K562 (cell line): ENCODE data around the gene INPP5K. TPM values are rescaled to one million over a fixed set of nuclear protein-coding genes. Genes with fewer than 3 reads are reported as not detected.

ENCODE experiments used
- ATAC-seq: fragments of 200-7000 bp; cut with Tn5 transposase; 3 replicates; pipeline ENCODE4 v1.9.1; 2020; ENCODE audit warnings: moderate library complexity
- BruUV-seq: library from RNA; stranded (reverse); fragments of 400-500 nt; replicated peaks from 2 replicates; lab custom pipeline; 2021; lab: Mats Ljungman, UMichigan
- CTCF ChIA-PET: fragments of 300-600 bp; formaldehyde crosslinking; extraction: SDS; loops from one replicate; lab custom pipeline; 2021; ENCODE audit warnings: low intra/inter-chr PET ratio; lab: Yijun Ruan, JAX
- POLR2A ChIA-PET: fragments of 300-600, 350-650 bp; sonication (Branson Sonifier 250); formaldehyde crosslinking; extraction: SDS; loops from one replicate; lab custom pipeline; 2021; ENCODE audit warnings: antibody characterized with exemption, inconsistent platforms; lab: Yijun Ruan, JAX
- DNase-seq, 4 experiments: peaks; one replicate each; pipeline versions ENCODE4 v3.0.0 to v3.0.0-alpha.2; 2011 to 2018; ENCODE audit warnings: low spot score in 3 of 4, mixed read lengths in 3 of 4; ENCODE audit errors: extremely low read depth in 1 of 4
- FAIRE-seq: peaks from 2 replicates; lab custom pipeline; 2011; peaks lifted over from hg19 to GRCh38; lab: Jason Lieb, UNC
- H2AFZ ChIP-seq: 2 replicates; pipeline ENCODE4 v1.6.0; 2011; ENCODE audit warnings: low read depth, low read length, control low read depth, inconsistent platforms
- H3K27ac ChIP-seq: fragments of 200-600 bp; 3 replicates; pipeline ENCODE4 v1.8.0; 2011; ENCODE audit warnings: low read depth, mild to moderate bottlenecking, control low read depth, inconsistent platforms, low read length, moderate library complexity, mixed read lengths; ENCODE audit errors: extremely low read depth
- H3K27me3 ChIP-seq, 2 experiments: fragments of 300-600 bp in 1 of 2; 2 replicates in 1 of 2; 3 replicates in 1 of 2; pipeline versions ENCODE4 v1.6.0 to v1.8.0; 2011; ENCODE audit warnings: inconsistent platforms in 2 of 2, low read length in 2 of 2, mild to moderate bottlenecking in 1 of 2, mixed read lengths in 1 of 2, moderate library complexity in 1 of 2; ENCODE audit not compliant: control insufficient read depth in 2 of 2, insufficient read depth in 2 of 2
- H3K36me3 ChIP-seq: fragments of 300-600 bp; 3 replicates; pipeline ENCODE4 v1.8.0; 2011; ENCODE audit warnings: mild to moderate bottlenecking, low read length, inconsistent platforms; ENCODE audit not compliant: control insufficient read depth, insufficient read depth
- H3K4me1 ChIP-seq, 2 experiments: fragments of 200-600 bp in 1 of 2; replicated peaks in 1 of 2; 2 replicates in 1 of 2; 3 replicates in 1 of 2; pipeline versions ENCODE4 v1.5.1 to v1.8.0; 2011; ENCODE audit warnings: inconsistent platforms in 2 of 2, low read length in 2 of 2, mild to moderate bottlenecking in 1 of 2, mixed read lengths in 1 of 2, moderate library complexity in 1 of 2; ENCODE audit not compliant: control insufficient read depth in 2 of 2, insufficient read depth in 2 of 2
- H3K4me2 ChIP-seq: 2 replicates; pipeline ENCODE4 v1.6.1; 2011; ENCODE audit warnings: low read length, control low read depth, inconsistent platforms, mixed read lengths; ENCODE audit not compliant: insufficient read depth
- H3K4me3 ChIP-seq: fragments of 200-600 bp; sonication (generic), shearing (Covaris generic); 2 replicates; pipeline ENCODE4 v1.5.1; 2016; ENCODE audit warnings: control low read depth, inconsistent platforms
- H3K79me2 ChIP-seq: fragments of 200-600 bp; 3 replicates; pipeline ENCODE4 v1.8.0; 2011; ENCODE audit warnings: low read length, inconsistent platforms; ENCODE audit not compliant: control insufficient read depth, insufficient read depth
- H3K9ac ChIP-seq, 2 experiments: 2 replicates each; pipeline versions ENCODE4 v1.6.0 to v1.6.1; 2011; ENCODE audit warnings: low read depth in 2 of 2, low read length in 2 of 2, control low read depth in 1 of 2, inconsistent platforms in 1 of 2, mild to moderate bottlenecking in 1 of 2, mixed read lengths in 1 of 2; ENCODE audit not compliant: insufficient read depth in 1 of 2
- H3K9me1 ChIP-seq: one replicate; pipeline ENCODE4 v1.6.0; 2011; ENCODE audit warnings: inconsistent platforms, mild to moderate bottlenecking, low read length, moderate library complexity; ENCODE audit not compliant: control insufficient read depth, insufficient read depth
- H3K9me3 ChIP-seq: replicated peaks from 2 replicates; pipeline ENCODE4 v1.5.1; 2011; ENCODE audit warnings: low read depth, low read length, inconsistent platforms; ENCODE audit not compliant: control insufficient read depth, insufficient read depth
- H4K20me1 ChIP-seq: replicated peaks from 2 replicates; pipeline ENCODE4 v1.6.1; 2011; ENCODE audit warnings: low read length, inconsistent platforms, mixed read lengths; ENCODE audit not compliant: control insufficient read depth, insufficient read depth
- NCOR1 ChIP-seq: fragments of 450-650 bp; IDR thresholded peaks from 2 replicates; pipeline ENCODE4 v1.6.1; 2016; ENCODE audit warnings: mild to moderate bottlenecking, moderate library complexity
- PHF20 ChIP-seq: fragments of 450-650 bp; IDR thresholded peaks from 2 replicates; pipeline ENCODE4 v1.6.1; 2018; ENCODE audit not compliant: partially characterized antibody
- TSHZ1 ChIP-seq: fragments of 250-450 bp; sonication (Bioruptor Pico); IDR thresholded peaks from 2 replicates; pipeline ENCODE4 v1.4.0; 2020; ENCODE audit warnings: mild to moderate bottlenecking, moderate library complexity
- WGBS: fragments of 100-300 bp; shearing (Covaris generic); methylation state at CpG from one replicate; pipeline ENCODE4 v1.1.6; 2016; ENCODE audit warnings: low coverage, mixed read lengths; ENCODE audit not compliant: insufficient coverage; ENCODE audit errors: missing lambda C conversion rate; 5-methylcytosine and 5-hydroxymethylcytosine counted together
- in situ Hi-C: fragments of 300-500 bp; cut with MboI; formaldehyde crosslinking; loops from 4 replicates; pipeline ENCODE4 v1.15.0; 2018; ENCODE audit warnings: inconsistent platforms, mixed read lengths
- intact Hi-C: fragments of 100-400 bp; cut with micrococcal nuclease; formaldehyde crosslinking; loops from 2 replicates; pipeline ENCODE4 v1.14.2; 2022
- polyA plus RNA-seq, 8 experiments: library from polyadenylated mRNA; depleted of rRNA in 4 of 8; stranded (reverse) in 5 of 8; unstranded in 3 of 8; fragments of >200 nt; fragmentation: Nextera tagmentation in 2 of 8; fragmentation: Illumina TruSeq in 1 of 8; extraction: Ambion mirVana in 2 of 8; extraction: Trizol in 1 of 8; gene quantifications; 2 replicates each; pipeline versions ENCODE4 v1.2.1 to v1.2.3, GENCODE V29; 2011 to 2014; ENCODE audit warnings: inconsistent platforms in 1 of 8, missing spikeins in 1 of 8
- total RNA-seq, 7 experiments: library from RNA; depleted of rRNA in 6 of 7; stranded (reverse); fragments of >200 nt in 6 of 7; fragmentation: Illumina TruSeq in 2 of 7; extraction: Trizol in 2 of 7; gene quantifications; 2 replicates each; pipeline versions ENCODE4 v1.2.1 to v1.2.3, GENCODE V29; 2011 to 2021; ENCODE audit warnings: low replicate concordance in 1 of 7

INPP5K gene
- total and polyA plus RNA-seq, 9 of the 15 experiments (the other 6 are each of a cell fraction or from before 2014, with no cell fraction given), result 0.63 to 15.1 (median 10.1) TPM

- Histone ChIP-seq H3K4me1 (no peaks in the 10 kb centered on the region), H3K36me3 (no peaks in the 10 kb centered on the region), H3K79me2 (no peaks in the 10 kb centered on the region), H3K4me2 (no peak overlapping the region), H3K4me3 (no peak overlapping the region), H2AFZ (no peak overlapping the region), H3K9ac (no peak overlapping the region), H3K27ac (no peak overlapping the region), H3K9me3 (no peaks in the 10 kb centered on the region), H4K20me1 (no peaks in the 10 kb centered on the region), H3K9me1 (no peaks in the 10 kb centered on the region), H3K27me3 (no peaks in the 10 kb centered on the region)
- ChIA-PET POLR2A (no interaction called here), CTCF (no interaction called here)
- FAIRE-seq (no peak), DNase-seq (no peak), ATAC-seq (no peak)
- 63% methylated on average over 10 of the region's 10 CpGs for WGBS
- in situ Hi-C loops (no loop called here), intact Hi-C loops (no loop called here)
- BruUV-seq, result no TSS peak
- no peak for TF ChIP-seq PHF20
- no peak for TF ChIP-seq TSHZ1 (CRISPR knock-in tag)
- TF ChIP-seq NCOR1, result no peak
Observed at GRCh38 chr17:1503699-1504098, 12.7 kb downstream of the INPP5K start.
